H9 (cell line): ENCODE measurements around the gene NRXN3. TPM values are rescaled to one million over a fixed set of nuclear protein-coding genes. Genes with fewer than 3 reads are reported as not detected.

Source experiments
- DNase-seq: peaks from one replicate; pipeline ENCODE4 v3.0.0-alpha.2; 2017
- H2AFZ ChIP-seq: one replicate; pipeline ENCODE4 v1.6.1; 2013; ENCODE audit warnings: mild to moderate bottlenecking, low read length, control low read depth, moderate library complexity
- H2AK5ac ChIP-seq: 2 replicates; pipeline ENCODE4 v1.6.1; 2013; ENCODE audit warnings: low read length, control low read depth, mixed read lengths; ENCODE audit not compliant: insufficient read length
- H2BK120ac ChIP-seq: one replicate; pipeline ENCODE4 v1.6.1; 2013; ENCODE audit warnings: low read depth, mild to moderate bottlenecking, low read length, control low read depth, inconsistent platforms; ENCODE audit not compliant: poor library complexity, severe bottlenecking
- H2BK12ac ChIP-seq: 2 replicates; pipeline ENCODE4 v1.6.1; 2013; ENCODE audit warnings: low read length, control low read depth, mixed read lengths, low read depth; ENCODE audit not compliant: insufficient read length
- H2BK15ac ChIP-seq: 2 replicates; pipeline ENCODE4 v1.6.1; 2013; ENCODE audit warnings: low read depth, low read length, control low read depth
- H2BK20ac ChIP-seq: one replicate; pipeline ENCODE4 v1.6.1; 2013; ENCODE audit warnings: low read depth, mild to moderate bottlenecking, low read length, control low read depth, inconsistent platforms; ENCODE audit not compliant: poor library complexity, severe bottlenecking
- H2BK5ac ChIP-seq: 2 replicates; pipeline ENCODE4 v1.6.1; 2013; ENCODE audit warnings: low read length, control low read depth, mixed read lengths; ENCODE audit not compliant: insufficient read length
- H3K14ac ChIP-seq: 2 replicates; pipeline ENCODE4 v1.6.1; 2013; ENCODE audit warnings: low read length, control low read depth; ENCODE audit not compliant: insufficient read depth
- H3K18ac ChIP-seq: 2 replicates; pipeline ENCODE4 v1.6.1; 2013; ENCODE audit warnings: low read depth, mild to moderate bottlenecking, mixed read lengths, low read length, control low read depth; ENCODE audit not compliant: insufficient read length
- H3K23ac ChIP-seq: 2 replicates; pipeline ENCODE4 v1.6.1; 2013; ENCODE audit warnings: low read length, control low read depth, mixed read lengths, low read depth; ENCODE audit not compliant: insufficient read length
- H3K23me2 ChIP-seq: 2 replicates; pipeline ENCODE4 v1.6.1; 2013; ENCODE audit warnings: low read depth, mild to moderate bottlenecking, mixed read lengths, low read length, control low read depth; ENCODE audit not compliant: insufficient read length, poor library complexity, severe bottlenecking
- H3K27ac ChIP-seq: 2 replicates; pipeline ENCODE4 v1.5.1; 2013; ENCODE audit warnings: low read length, control low read depth, mixed read lengths, low read depth; ENCODE audit not compliant: insufficient read length
- H3K27me3 ChIP-seq: 2 replicates; pipeline ENCODE4 v1.6.1; 2013; ENCODE audit warnings: low read length, control low read depth, inconsistent platforms; ENCODE audit not compliant: insufficient read depth
- H3K4ac ChIP-seq: 2 replicates; pipeline ENCODE4 v1.6.1; 2013; ENCODE audit warnings: low read depth, mild to moderate bottlenecking, control low read depth, inconsistent platforms, low read length, moderate library complexity
- H3K4me1 ChIP-seq: 2 replicates; pipeline ENCODE4 v1.6.1; 2013; ENCODE audit warnings: low read length, control low read depth, inconsistent platforms; ENCODE audit not compliant: insufficient read depth
- H3K4me2 ChIP-seq: 2 replicates; pipeline ENCODE4 v1.6.1; 2013; ENCODE audit warnings: low read length, control low read depth, mixed read lengths; ENCODE audit not compliant: insufficient read length, insufficient read depth
- H3K56ac ChIP-seq: 2 replicates; pipeline ENCODE4 v1.6.1; 2013; ENCODE audit warnings: low read depth, mild to moderate bottlenecking, mixed read lengths, low read length, control low read depth; ENCODE audit not compliant: insufficient read length
- H3K79me1 ChIP-seq: 2 replicates; pipeline ENCODE4 v1.6.1; 2013; ENCODE audit warnings: low read depth, mild to moderate bottlenecking, moderate library complexity, low read length, control low read depth, inconsistent platforms; ENCODE audit not compliant: insufficient read depth, poor library complexity, severe bottlenecking
- H3K79me2 ChIP-seq: 2 replicates; pipeline ENCODE4 v1.6.1; 2013; ENCODE audit warnings: low read length, control low read depth, inconsistent platforms; ENCODE audit not compliant: insufficient read depth
- H3K9ac ChIP-seq: 2 replicates; pipeline ENCODE4 v1.6.1; 2013; ENCODE audit warnings: low read length, control low read depth, mixed read lengths; ENCODE audit not compliant: insufficient read length; ENCODE audit errors: extremely low read depth
- H3K9me3 ChIP-seq: one replicate; pipeline ENCODE4 v1.6.1; 2013; ENCODE audit warnings: low read depth, low read length, inconsistent platforms; ENCODE audit not compliant: control insufficient read depth
- H3T11ph ChIP-seq: one replicate; pipeline ENCODE4 v1.6.1; 2013; ENCODE audit warnings: mild to moderate bottlenecking, low read length, control low read depth, inconsistent platforms
- H4K20me1 ChIP-seq: one replicate; pipeline ENCODE4 v1.6.1; 2013; ENCODE audit not compliant: control insufficient read depth, insufficient read length, insufficient read depth
- H4K5ac ChIP-seq: 2 replicates; pipeline ENCODE4 v1.6.1; 2013; ENCODE audit warnings: low read depth, mild to moderate bottlenecking, mixed read lengths, low read length, control low read depth; ENCODE audit not compliant: insufficient read length
- H4K8ac ChIP-seq: replicated peaks from 2 replicates; pipeline ENCODE4 v1.6.1; 2013; ENCODE audit warnings: low read length, control low read depth, mixed read lengths, low read depth; ENCODE audit not compliant: insufficient read length
- H4K91ac ChIP-seq: 2 replicates; pipeline ENCODE4 v1.6.1; 2013; ENCODE audit warnings: low read depth, mild to moderate bottlenecking, moderate library complexity, mixed read lengths, low read length, control low read depth; ENCODE audit not compliant: insufficient read length
- H3K27ac Mint-ChIP-seq, 3 experiments: 2 replicates in 2 of 3; 3 replicates in 1 of 3; pipeline ENCODE4 v1.8.0; 2020 to 2021; ENCODE audit warnings: mixed read lengths in 3 of 3, mild to moderate bottlenecking in 1 of 3, moderate library complexity in 1 of 3
- H3K27me3 Mint-ChIP-seq: 2 replicates; pipeline ENCODE4 v1.8.0; 2021; ENCODE audit warnings: low read depth, mild to moderate bottlenecking, moderate library complexity, mixed read lengths
- H3K36me3 Mint-ChIP-seq, 3 experiments: 2 replicates in 2 of 3; 3 replicates in 1 of 3; pipeline ENCODE4 v1.8.0; 2020 to 2021; ENCODE audit warnings: low read depth in 3 of 3, mixed read lengths in 3 of 3; ENCODE audit not compliant: insufficient read depth in 1 of 3
- H3K4me1 Mint-ChIP-seq, 2 experiments: 2 replicates each; pipeline ENCODE4 v1.8.0; 2020; ENCODE audit warnings: mixed read lengths in 2 of 2
- H3K4me3 Mint-ChIP-seq, 2 experiments: 2 replicates in 1 of 2; 3 replicates in 1 of 2; pipeline ENCODE4 v1.8.0; 2020 to 2021; ENCODE audit warnings: mild to moderate bottlenecking in 2 of 2, mixed read lengths in 2 of 2, moderate library complexity in 1 of 2
- H3K9me3 Mint-ChIP-seq, 2 experiments: 2 replicates in 1 of 2; 3 replicates in 1 of 2; pipeline ENCODE4 v1.8.0; 2020; ENCODE audit warnings: mild to moderate bottlenecking in 2 of 2, mixed read lengths in 2 of 2, moderate library complexity in 1 of 2
- WGBS: extraction: QIAGEN DNeasy Blood & Tissue Kit; methylation state at CpG from one replicate; pipeline ENCODE4 v1.1.7; 2013; ENCODE audit warnings: missing lambda C conversion rate, low lambda C conversion rate, mixed read lengths; ENCODE audit not compliant: insufficient read length; ENCODE audit errors: extremely low coverage; 5-methylcytosine and 5-hydroxymethylcytosine counted together
- total RNA-seq: library from RNA; stranded (reverse); gene quantifications from 2 replicates; pipeline ENCODE4 v1.2.1, GENCODE V29; 2021
- TF ChIP-seq, protein P1 (sequence below): fragments of 200-600 bp; sonication (generic); conservative IDR thresholded peaks from 3 replicates; pipeline ENCODE4 v1.8.0; 2021; ENCODE audit warnings: antibody characterized with exemption, mild to moderate bottlenecking

NRXN3 gene
- total RNA-seq, 1 experiment from 2014 or later: 1.8 TPM

DNA sequence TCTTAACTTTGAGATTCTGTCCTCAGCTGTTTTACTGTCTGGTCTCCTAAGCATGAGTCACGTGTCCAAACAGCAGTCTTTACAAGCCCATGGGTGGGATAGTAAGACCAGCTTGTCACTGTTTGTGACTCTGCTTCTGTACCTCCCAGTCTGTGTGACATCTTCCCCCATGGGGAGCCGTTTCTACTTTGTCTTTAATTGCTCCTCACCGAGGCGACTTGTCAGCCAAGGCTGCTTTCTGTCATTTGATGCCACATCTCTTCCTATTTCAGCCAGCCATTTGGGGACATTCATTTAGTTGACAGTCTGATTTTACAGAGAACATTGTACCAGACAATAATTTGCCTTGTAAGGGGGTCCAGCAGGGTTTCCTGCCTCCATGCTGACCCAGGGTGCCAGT lies 534.8 kb downstream of the NRXN3 start:
- Mint-ChIP-seq H3K4me1 (peaks cover 0 to 6% of the 10 kb centered on the region in 2 experiments; a peak in 3 of 4 replicates), H3K27me3 (no peaks in the 10 kb centered on the region; the same call in 1 of the 2 replicates), H3K9me3 (no peaks in the 10 kb centered on the region), H3K36me3 (no peaks in the 10 kb centered on the region), H3K27ac (no peak overlapping the region), H3K4me3 (no peak overlapping the region)
- Histone ChIP-seq H3K9me3 (no peaks in the 10 kb centered on the region), H3K4me1 (no peaks in the 10 kb centered on the region), H2BK20ac (no peak overlapping the region), H3K27me3 (no peaks in the 10 kb centered on the region), H4K20me1 (no peaks in the 10 kb centered on the region), H3K23me2 (no peaks in the 10 kb centered on the region), H2BK120ac (no peak overlapping the region), H3K9ac (no peak overlapping the region), H2AFZ (no peak overlapping the region), H3T11ph (no peak overlapping the region), H3K27ac (no peak overlapping the region), H4K91ac (no peak overlapping the region), H3K23ac (no peak overlapping the region), H3K18ac (no peak overlapping the region), H2BK5ac (no peak overlapping the region), H3K4me2 (no peak overlapping the region), H4K5ac (no peak overlapping the region), H3K4ac (no peak overlapping the region), H4K8ac (no peak overlapping the region), H2BK12ac (no peak overlapping the region), H3K56ac (no peak overlapping the region), H3K79me1 (no peaks in the 10 kb centered on the region), H2BK15ac (no peak overlapping the region), H3K14ac (no peak overlapping the region), H2AK5ac (no peak overlapping the region), H3K79me2 (no peaks in the 10 kb centered on the region)
- TF ChIP-seq, protein P1, sequence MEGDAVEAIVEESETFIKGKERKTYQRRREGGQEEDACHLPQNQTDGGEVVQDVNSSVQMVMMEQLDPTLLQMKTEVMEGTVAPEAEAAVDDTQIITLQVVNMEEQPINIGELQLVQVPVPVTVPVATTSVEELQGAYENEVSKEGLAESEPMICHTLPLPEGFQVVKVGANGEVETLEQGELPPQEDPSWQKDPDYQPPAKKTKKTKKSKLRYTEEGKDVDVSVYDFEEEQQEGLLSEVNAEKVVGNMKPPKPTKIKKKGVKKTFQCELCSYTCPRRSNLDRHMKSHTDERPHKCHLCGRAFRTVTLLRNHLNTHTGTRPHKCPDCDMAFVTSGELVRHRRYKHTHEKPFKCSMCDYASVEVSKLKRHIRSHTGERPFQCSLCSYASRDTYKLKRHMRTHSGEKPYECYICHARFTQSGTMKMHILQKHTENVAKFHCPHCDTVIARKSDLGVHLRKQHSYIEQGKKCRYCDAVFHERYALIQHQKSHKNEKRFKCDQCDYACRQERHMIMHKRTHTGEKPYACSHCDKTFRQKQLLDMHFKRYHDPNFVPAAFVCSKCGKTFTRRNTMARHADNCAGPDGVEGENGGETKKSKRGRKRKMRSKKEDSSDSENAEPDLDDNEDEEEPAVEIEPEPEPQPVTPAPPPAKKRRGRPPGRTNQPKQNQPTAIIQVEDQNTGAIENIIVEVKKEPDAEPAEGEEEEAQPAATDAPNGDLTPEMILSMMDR: no peak
- no CpG with 5 or more reads among the region's 4 CpGs for WGBS
- DNase-seq: no peak
